ENCODE measurements around the gene HBQ1. TPM values are rescaled to one million over a fixed set of nuclear protein-coding genes. Genes with fewer than 3 reads are reported as not detected.

Gene HBQ1
- 1 to 10 TPM in 1 of 4 donors, not detected in 3; 1.2 TPM for total RNA-seq

DNA sequence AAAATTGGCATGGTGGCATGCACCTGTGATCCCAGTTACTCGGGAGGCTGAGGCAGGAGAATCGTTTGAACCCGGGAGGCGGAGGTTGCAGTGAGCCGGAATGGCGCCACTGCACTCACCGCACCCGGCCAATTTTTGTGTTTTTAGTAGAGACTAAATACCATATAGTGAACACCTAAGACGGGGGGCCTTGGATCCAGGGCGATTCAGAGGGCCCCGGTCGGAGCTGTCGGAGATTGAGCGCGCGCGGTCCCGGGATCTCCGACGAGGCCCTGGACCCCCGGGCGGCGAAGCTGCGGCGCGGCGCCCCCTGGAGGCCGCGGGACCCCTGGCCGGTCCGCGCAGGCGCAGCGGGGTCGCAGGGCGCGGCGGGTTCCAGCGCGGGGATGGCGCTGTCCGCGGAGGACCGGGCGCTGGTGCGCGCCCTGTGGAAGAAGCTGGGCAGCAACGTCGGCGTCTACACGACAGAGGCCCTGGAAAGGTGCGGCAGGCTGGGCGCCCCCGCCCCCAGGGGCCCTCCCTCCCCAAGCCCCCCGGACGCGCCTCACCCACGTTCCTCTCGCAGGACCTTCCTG lies at the start of gene HBQ1:
TSS of gene HBQ1 (plus strand) at position 359 of the 575 bp plus-strand sequence. CDS start at position 387, 28 bp downstream.
- no peak for DNase-seq (ENCODE audit: extremely low spot score)
- no peak within 1 kb of the TSS for H3K27ac ChIP-seq (replicated peaks in 1 of 4)
- 14% methylated on average over 19 of the region's 59 CpGs for WGBS
- intact Hi-C loops (cut with DNase I) = loop anchor here (2.0 kb wide), 1 partner anchor 73 kb away; no protein-coding TSS in a partner anchor
- H3K9me3 ChIP-seq = no peaks in the 10 kb centered on the region
- peak within 1 kb of the TSS; percentile 27 to 50 (median 36) for H3K4me3 ChIP-seq
- no peaks in the 10 kb centered on the region for H3K36me3 ChIP-seq
- peaks cover 19 to 31% (median 31%) of the 10 kb centered on the region in 4 donors for H3K4me1 ChIP-seq
- peaks cover 4 to 55% (median 44%) of the 10 kb centered on the region in 4 donors for H3K27me3 ChIP-seq
- no peak for TF ChIP-seq POLR2A (IDR thresholded peaks at IDR 0.05; ENCODE audit: low read depth)
- TF ChIP-seq, protein P1, sequence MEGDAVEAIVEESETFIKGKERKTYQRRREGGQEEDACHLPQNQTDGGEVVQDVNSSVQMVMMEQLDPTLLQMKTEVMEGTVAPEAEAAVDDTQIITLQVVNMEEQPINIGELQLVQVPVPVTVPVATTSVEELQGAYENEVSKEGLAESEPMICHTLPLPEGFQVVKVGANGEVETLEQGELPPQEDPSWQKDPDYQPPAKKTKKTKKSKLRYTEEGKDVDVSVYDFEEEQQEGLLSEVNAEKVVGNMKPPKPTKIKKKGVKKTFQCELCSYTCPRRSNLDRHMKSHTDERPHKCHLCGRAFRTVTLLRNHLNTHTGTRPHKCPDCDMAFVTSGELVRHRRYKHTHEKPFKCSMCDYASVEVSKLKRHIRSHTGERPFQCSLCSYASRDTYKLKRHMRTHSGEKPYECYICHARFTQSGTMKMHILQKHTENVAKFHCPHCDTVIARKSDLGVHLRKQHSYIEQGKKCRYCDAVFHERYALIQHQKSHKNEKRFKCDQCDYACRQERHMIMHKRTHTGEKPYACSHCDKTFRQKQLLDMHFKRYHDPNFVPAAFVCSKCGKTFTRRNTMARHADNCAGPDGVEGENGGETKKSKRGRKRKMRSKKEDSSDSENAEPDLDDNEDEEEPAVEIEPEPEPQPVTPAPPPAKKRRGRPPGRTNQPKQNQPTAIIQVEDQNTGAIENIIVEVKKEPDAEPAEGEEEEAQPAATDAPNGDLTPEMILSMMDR (IDR thresholded peaks at IDR 0.05) = peak; percentile 9 to 27 (median 13)

DNA sequence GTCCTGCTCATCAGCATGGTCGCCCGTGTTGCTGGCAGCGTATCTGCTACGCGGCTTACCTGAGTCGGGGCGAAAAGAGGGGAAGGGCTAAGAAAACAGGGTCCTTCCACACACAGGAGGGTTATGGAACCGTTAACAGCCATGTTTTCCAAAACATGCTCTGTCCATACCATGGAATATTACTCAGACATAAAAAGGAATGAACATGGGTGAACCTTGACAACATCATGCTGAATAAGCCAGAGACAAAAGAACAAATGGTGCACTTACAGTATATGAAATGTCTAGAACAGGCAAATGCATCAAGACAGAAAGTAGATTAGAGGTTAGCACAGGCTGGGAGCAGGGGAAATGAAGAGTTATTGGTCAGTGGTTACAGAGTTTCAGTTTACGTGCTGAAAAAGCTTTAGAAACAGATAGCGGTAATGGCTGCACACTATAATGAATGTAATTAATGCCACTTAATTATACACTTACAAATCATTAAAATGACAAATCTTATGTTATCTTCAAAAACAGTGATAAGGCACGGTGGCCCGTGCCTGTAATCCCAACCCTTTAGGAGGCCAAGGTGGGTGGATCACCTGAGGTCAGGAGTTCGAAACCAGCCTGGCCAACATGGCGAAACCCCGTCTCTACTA lies 49.6 kb upstream of the HBQ1 start:
- no peak overlapping the region for H3K27ac ChIP-seq (replicated peaks in 1 of 4)
- WGBS = 95% methylated on average over 14 of the region's 15 CpGs
- no peaks in the 10 kb centered on the region for H3K4me1 ChIP-seq
- H3K4me3 ChIP-seq = no peak overlapping the region
- DNase-seq (ENCODE audit: extremely low spot score) = no peak
- no peaks in the 10 kb centered on the region for H3K9me3 ChIP-seq
- no peak for TF ChIP-seq EP300 (IDR thresholded peaks at IDR 0.05)
- TF ChIP-seq, protein P1 (IDR thresholded peaks at IDR 0.05) = no peak
- no peak for TF ChIP-seq POLR2A (IDR thresholded peaks at IDR 0.05; ENCODE audit: low read depth)
- TF ChIP-seq POLR2AphosphoS5 (IDR thresholded peaks at IDR 0.05) = no peak
- H3K36me3 ChIP-seq = peaks cover 0 to 13% (median 2%) of the 10 kb centered on the region in 4 donors
- no peaks in the 10 kb centered on the region for H3K27me3 ChIP-seq
- intact Hi-C loops (cut with DNase I) = no loop called here

DNA sequence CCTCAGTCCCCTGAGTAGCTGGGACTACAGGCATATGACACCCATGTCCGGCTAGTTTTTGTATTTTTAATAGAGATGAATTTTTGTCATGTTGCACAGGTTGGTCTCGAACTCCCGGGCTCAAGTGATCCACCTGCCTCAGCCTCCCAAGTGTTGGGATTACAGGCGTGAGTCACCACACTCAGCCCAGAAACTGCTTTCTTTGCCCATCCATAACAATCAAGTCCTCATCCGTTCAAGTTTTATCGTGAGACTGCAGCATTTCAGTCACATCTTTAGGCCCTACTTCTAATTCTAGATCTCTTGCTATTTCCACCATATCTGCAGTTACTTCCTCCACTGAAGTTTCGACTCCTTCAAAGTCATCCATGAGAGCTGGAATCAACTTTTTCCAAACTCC lies 48.1 kb upstream of the HBQ1 start:
- WGBS = 96% methylated on average over 7 of the region's 7 CpGs
- intact Hi-C loops (cut with DNase I) = no loop called here
- Histone ChIP-seq H3K4me1 (peaks cover 0 to 2% (median 1%) of the 10 kb centered on the region in 4 donors), H3K9me3 (no peaks in the 10 kb centered on the region), H3K27ac (replicated peaks in 1 of 4) (no peak overlapping the region), H3K36me3 (peaks cover 0 to 13% (median 2%) of the 10 kb centered on the region in 4 donors), H3K4me3 (no peak overlapping the region), H3K27me3 (no peaks in the 10 kb centered on the region)
- no peak for DNase-seq (ENCODE audit: extremely low spot score)
- no peak for TF ChIP-seq POLR2A (IDR thresholded peaks at IDR 0.05; ENCODE audit: low read depth)
- TF ChIP-seq POLR2AphosphoS5 (IDR thresholded peaks at IDR 0.05) = no peak
- TF ChIP-seq, protein P1 (IDR thresholded peaks at IDR 0.05) = no peak
- TF ChIP-seq EP300 (IDR thresholded peaks at IDR 0.05) = no peak

DNA sequence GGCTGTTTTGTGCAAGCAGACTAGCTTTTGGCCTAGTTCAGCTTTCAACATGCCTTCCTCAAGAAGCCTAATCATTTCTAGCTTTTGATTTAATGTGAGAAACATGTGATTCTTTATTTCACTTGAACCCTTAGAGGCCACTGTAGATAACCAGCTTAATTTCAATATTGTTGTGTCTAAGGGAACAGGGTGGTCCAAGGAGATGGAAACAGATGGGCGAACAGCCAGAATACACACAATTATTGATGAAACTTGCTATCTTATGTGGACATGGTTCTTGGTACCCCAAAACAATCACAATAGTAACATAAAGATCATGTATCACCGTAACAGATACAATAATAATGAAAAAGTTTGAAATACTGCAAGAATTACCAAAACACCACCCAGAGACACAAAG lies 46.5 kb upstream of the HBQ1 start:
- H3K4me3 ChIP-seq = no peak overlapping the region
- no peak overlapping the region for H3K27ac ChIP-seq (replicated peaks in 1 of 4)
- WGBS = 98% methylated on average over 2 of the region's 2 CpGs
- H3K4me1 ChIP-seq = peaks cover 6 to 10% (median 9%) of the 10 kb centered on the region in 4 donors
- peaks cover 0 to 13% (median 2%) of the 10 kb centered on the region in 4 donors for H3K36me3 ChIP-seq
- DNase-seq (ENCODE audit: extremely low spot score) = no peak
- no peaks in the 10 kb centered on the region for H3K9me3 ChIP-seq
- H3K27me3 ChIP-seq = no peaks in the 10 kb centered on the region
- intact Hi-C loops (cut with DNase I) = no loop called here
- TF ChIP-seq POLR2AphosphoS5 (IDR thresholded peaks at IDR 0.05) = no peak
- no peak for TF ChIP-seq POLR2A (IDR thresholded peaks at IDR 0.05; ENCODE audit: low read depth)
- TF ChIP-seq EP300 (IDR thresholded peaks at IDR 0.05) = no peak
- TF ChIP-seq, protein P1 (IDR thresholded peaks at IDR 0.05) = no peak

All from esophagus muscularis mucosa (tissue), 4 donors.